Right hindlimb (tissue), 1 donor: ENCODE data around the gene BAZ1B.
"Not testable (repeated sequence)": the region's sequence is repeated elsewhere in the genome, so short reads cannot be mapped to it uniquely, and the experiment has no call there.

Experiments used
- DNase-seq: peaks from one replicate; pipeline ENCODE4 v3.0.0-alpha.2; 2018

Gene BAZ1B, protein sequence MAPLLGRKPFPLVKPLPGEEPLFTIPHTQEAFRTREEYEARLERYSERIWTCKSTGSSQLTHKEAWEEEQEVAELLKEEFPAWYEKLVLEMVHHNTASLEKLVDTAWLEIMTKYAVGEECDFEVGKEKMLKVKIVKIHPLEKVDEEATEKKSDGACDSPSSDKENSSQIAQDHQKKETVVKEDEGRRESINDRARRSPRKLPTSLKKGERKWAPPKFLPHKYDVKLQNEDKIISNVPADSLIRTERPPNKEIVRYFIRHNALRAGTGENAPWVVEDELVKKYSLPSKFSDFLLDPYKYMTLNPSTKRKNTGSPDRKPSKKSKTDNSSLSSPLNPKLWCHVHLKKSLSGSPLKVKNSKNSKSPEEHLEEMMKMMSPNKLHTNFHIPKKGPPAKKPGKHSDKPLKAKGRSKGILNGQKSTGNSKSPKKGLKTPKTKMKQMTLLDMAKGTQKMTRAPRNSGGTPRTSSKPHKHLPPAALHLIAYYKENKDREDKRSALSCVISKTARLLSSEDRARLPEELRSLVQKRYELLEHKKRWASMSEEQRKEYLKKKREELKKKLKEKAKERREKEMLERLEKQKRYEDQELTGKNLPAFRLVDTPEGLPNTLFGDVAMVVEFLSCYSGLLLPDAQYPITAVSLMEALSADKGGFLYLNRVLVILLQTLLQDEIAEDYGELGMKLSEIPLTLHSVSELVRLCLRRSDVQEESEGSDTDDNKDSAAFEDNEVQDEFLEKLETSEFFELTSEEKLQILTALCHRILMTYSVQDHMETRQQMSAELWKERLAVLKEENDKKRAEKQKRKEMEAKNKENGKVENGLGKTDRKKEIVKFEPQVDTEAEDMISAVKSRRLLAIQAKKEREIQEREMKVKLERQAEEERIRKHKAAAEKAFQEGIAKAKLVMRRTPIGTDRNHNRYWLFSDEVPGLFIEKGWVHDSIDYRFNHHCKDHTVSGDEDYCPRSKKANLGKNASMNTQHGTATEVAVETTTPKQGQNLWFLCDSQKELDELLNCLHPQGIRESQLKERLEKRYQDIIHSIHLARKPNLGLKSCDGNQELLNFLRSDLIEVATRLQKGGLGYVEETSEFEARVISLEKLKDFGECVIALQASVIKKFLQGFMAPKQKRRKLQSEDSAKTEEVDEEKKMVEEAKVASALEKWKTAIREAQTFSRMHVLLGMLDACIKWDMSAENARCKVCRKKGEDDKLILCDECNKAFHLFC (N-terminal part only)

GRCh38 chr7:73522105-73522872 is at the start of gene BAZ1B:
TSS of gene BAZ1B (minus strand) at chr7:73522293. CDS start at chr7:73521933, 360 bp downstream.
- peak; percentile 99 for DNase-seq

DNA sequence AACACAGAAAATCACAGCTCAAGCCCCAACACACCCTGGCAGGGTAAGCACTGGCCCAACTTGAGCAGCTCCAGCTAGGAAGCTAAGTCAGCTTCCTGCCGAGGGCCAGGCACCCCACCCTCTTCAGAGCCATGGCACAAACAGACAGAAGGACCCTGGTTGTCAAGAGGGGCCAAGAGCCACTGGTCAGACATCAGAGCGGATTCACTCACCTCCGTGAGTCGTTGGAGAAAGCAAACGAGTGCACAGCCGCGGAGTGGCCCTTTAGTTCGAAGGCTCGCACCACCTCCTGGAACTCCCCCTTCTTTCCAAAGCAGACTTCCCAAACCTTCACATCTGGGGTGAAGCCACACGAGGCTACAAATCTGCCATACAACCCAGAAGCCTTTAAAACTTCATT is 48.9 kb upstream of the BAZ1B start:
- DNase-seq: no peak

DNA sequence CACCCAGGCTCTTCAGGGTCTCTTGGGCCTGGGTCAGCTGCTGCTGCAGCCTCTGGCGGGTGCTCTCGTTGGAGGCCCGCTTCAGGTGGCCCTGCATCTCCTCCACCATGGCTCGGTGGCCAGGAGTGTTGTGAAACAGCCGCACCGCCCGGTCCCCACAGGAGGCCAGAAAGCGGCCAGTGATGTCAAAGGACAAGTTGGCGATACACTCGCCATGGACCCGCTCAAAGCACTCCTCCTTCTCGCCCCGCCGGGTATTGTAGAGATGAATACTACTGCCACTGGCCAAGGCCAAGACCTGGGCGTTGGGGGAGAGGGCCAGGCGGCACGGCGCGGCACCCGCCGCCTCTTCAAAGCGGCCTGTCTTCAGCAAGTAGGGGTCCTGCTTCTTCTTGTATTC is 48.4 kb upstream of the BAZ1B start:
- DNase-seq: no peak

DNA sequence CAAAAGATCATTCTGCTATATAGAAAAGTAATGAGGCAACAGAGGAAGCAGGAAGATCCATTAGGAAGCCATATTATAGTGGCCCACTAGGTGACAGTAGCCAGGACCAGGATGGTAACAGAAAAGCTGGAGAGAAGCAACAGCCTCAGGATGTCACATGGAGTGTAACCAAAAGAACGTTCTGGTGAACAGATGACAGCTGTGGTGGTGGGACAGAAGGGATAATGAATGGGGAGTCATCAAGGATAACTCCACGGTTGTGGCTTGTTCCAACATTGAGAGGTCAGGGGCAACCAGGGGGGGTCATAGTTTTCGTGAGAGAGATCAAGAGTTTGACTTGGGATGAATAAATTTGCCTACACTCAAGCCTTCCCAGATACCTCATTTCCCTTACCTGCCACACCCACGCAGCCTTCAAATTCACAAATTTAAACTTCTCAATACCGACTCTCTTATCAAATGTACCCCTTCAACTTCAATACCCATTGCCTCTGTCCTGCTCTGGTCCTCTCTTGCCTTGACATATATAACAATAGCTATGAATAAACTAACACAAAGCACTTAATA is 47.0 kb upstream of the BAZ1B start:
- DNase-seq: no peak

- DNase-seq: no peak
These were observed 46.0 kb upstream of the BAZ1B start for GRCh38 chr7:73567846-73568685.

- no peak for DNase-seq
These were observed 45.0 kb upstream of the BAZ1B start for GRCh38 chr7:73567140-73567539.

DNA sequence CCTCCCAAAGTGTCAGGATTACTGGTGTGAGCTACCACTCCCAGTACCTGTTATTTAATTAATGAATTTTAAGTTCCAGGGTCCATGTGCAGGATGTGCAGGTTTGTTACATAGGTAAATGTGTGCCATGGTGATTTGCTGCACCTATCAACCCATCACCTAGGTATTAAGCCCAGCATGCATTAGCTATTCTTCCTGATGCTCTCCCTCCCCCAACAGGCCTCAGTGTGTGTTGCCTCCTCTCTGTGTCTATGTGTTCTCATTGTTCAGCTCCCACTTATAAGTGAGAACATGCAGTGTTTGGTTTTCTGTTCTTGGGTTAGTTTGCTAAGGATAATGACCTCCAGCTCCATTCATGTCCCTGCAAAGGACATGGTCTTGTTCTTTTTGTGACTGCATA is 44.3 kb upstream of the BAZ1B start:
- DNase-seq: not testable (repeated sequence)

DNA sequence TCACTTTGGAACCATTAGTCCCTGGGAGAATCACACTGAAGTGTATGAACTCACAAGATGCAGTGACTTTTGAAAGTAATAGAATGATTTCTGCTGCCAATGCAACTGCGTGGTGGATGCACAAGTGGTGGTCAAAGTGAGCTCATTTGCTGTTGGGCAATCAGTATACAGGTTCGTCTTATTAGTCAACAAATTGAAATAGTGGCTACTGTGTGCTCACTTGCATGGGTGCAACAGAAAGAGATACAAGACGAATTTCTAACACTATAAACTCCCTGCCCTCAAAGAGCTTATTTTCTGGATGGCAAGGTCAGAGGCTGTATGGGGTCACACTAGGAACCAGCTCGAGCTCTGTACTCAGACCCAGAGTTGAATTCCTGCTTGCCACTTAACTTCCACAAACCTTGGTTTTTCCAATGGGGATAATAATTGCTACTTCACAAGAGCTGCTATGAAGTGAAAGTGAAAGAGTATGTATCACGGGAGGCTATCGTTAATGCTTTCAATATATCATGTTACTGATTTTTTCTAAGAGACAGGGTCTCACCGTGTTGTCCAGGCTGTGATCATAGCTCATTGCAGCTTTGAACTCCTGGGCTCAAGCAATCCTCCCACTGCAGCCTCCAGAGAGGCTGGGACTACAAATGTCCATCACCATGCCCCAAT is 43.7 kb upstream of the BAZ1B start:
- DNase-seq: no peak

GRCh38 chr7:73560109-73560835 is 38.2 kb upstream of the BAZ1B start:
- DNase-seq: no peak

GRCh38 chr7:73557397-73558257 is 35.5 kb upstream of the BAZ1B start, which contains the start of gene BCL7B:
TSS of gene BCL7B (minus strand) at chr7:73557690. CDS start at chr7:73557578, 112 bp downstream.
- DNase-seq: peak; percentile 68

GRCh38 chr7:73557108-73557396 is 35.0 kb upstream of the BAZ1B start:
- peak; percentile 95 for DNase-seq

- no peak for DNase-seq
These were observed 34.4 kb upstream of the BAZ1B start for GRCh38 chr7:73556208-73557107.

- DNase-seq: no peak
These were observed 33.4 kb upstream of the BAZ1B start for GRCh38 chr7:73555411-73555982.

DNA sequence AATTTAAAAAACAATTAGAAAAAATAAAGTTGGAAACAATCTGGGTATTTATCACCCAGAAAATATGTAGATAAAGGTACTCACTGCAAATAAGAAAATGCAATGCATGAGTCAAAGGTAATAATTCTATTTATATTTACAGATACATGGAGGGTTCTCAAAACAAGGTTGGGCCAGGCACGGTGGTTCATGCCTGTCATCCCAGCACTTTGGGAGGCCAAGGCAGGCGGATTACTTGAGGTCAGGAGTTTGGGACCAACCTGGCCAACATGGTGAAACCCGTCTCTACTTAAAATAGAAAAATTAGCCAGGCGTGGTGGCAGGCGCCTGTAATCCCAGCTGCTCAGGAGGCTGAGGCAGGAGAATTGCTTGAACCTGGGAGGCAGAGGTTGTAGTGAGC is 28.0 kb upstream of the BAZ1B start:
- DNase-seq: not testable (repeated sequence)

DNA sequence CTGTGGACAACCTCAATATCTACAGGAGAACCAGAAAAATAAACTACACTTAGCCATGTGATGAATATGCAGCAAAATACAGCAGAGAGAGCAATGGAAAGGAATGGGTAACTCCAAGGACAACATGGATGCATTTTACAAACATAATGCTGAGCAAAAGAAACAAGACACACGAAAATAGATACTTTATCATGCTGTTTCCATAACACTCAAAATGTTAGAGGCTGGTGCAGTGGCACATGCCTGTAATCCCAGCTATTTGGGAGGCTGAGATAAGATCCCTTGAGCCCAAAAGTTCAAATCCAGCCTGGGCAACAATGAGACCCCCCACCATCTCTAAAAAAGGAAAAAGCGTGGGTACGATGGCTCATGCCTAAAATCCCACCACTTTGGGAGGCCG is 27.1 kb upstream of the BAZ1B start:
- DNase-seq: no peak

GRCh38 chr7:73547841-73548240 is 25.7 kb upstream of the BAZ1B start:
- no peak for DNase-seq

GRCh38 chr7:73544678-73545077 is 22.6 kb upstream of the BAZ1B start:
- no peak for DNase-seq
